ENCODE results near the gene TXNRD3.

Gene TXNRD3

DNA sequence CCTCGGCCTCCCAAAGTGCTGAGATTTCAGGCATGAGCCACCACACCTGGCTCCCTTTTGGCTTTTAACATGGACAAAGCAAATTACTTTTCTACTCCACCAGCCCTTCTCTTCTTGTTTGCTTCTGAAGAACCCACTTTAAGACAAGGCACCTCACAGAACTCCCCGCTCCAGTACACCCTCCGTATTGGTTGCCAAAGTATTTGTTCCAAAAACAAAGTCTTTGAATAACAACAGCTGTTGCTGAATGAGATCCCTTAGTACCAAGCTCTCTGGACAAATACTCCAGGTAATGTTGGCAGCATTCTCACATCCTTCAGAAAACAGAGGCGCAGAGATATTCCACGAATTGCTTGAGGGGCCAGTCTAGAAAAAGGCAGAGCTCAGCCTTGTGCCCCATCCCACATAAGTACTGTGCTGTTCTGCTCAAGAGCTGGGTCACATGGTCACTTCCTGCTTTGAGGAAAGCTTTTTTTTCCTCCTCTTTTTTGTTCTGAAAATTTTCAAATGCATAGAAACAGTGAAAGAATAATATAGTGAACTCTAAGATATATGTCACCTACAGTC lies 41.9 kb upstream of the TXNRD3 start:
- Histone ChIP-seq H3K4me1 (ENCODE audit: low read length) (no peaks in the 10 kb centered on the region), H3F3A (ENCODE audit: insufficient read depth, low read length) (no peaks in the 10 kb centered on the region), H3K27ac (ENCODE audit: low read length) (no peak overlapping the region), H4K20me1 (ENCODE audit: insufficient read depth, low read length) (no peaks in the 10 kb centered on the region), H3K4me2 (ENCODE audit: low read depth, low read length) (no peak overlapping the region), H3K9me2 (replicated peaks; ENCODE audit: insufficient read depth, low read length) (no peaks in the 10 kb centered on the region), H3K4me3 (ENCODE audit: low read length) (no peak overlapping the region), H2AFZ (ENCODE audit: low read length) (no peak overlapping the region), H3K9me3 (replicated peaks; ENCODE audit: insufficient read depth, low read length) (no peaks in the 10 kb centered on the region), H3K36me3 (replicated peaks; ENCODE audit: insufficient read depth, low read length) (no peaks in the 10 kb centered on the region), H3K9ac (ENCODE audit: low read length) (no peak overlapping the region), H3K27me3 (replicated peaks; ENCODE audit: insufficient read depth, low read length) (no peaks in the 10 kb centered on the region), H3K79me2 (ENCODE audit: low read length) (no peaks in the 10 kb centered on the region)
- TF ChIP-seq EZH2phosphoT487 (IDR thresholded peaks at IDR 0.05; ENCODE audit: low read length), result no peak
- TF ChIP-seq EZH2 (optimal IDR thresholded peaks at IDR 0.05; ENCODE audit: low read depth, low read length), result no peak
- TF ChIP-seq, protein P1, sequence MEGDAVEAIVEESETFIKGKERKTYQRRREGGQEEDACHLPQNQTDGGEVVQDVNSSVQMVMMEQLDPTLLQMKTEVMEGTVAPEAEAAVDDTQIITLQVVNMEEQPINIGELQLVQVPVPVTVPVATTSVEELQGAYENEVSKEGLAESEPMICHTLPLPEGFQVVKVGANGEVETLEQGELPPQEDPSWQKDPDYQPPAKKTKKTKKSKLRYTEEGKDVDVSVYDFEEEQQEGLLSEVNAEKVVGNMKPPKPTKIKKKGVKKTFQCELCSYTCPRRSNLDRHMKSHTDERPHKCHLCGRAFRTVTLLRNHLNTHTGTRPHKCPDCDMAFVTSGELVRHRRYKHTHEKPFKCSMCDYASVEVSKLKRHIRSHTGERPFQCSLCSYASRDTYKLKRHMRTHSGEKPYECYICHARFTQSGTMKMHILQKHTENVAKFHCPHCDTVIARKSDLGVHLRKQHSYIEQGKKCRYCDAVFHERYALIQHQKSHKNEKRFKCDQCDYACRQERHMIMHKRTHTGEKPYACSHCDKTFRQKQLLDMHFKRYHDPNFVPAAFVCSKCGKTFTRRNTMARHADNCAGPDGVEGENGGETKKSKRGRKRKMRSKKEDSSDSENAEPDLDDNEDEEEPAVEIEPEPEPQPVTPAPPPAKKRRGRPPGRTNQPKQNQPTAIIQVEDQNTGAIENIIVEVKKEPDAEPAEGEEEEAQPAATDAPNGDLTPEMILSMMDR (IDR thresholded peaks at IDR 0.05; ENCODE audit: low read length), result no peak
- no peak for DNase-seq

DNA sequence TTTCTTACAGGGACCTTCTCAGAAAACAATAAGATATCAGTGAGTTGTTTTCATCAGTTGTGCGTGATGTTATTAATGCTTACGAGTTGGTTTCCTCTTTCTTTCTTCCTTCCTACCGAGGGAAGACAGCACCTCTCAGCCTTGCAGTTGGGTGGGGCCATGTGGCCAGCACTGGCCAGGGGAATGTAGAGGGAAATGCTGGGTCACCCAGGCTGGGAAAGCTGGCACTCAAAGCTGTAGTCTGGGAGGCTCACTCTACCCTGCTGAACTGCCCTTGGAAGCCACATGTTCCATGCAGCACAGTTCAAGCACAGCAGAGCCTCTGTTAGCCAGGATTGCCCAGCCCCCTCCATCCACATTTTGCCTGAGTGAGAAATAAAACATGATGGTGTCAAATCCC lies 39.0 kb upstream of the TXNRD3 start:
- Histone ChIP-seq H3K9ac (ENCODE audit: low read length) (no peak overlapping the region), H4K20me1 (ENCODE audit: insufficient read depth, low read length) (no peaks in the 10 kb centered on the region), H3K4me1 (ENCODE audit: low read length) (no peaks in the 10 kb centered on the region), H3K79me2 (ENCODE audit: low read length) (no peaks in the 10 kb centered on the region), H3F3A (ENCODE audit: insufficient read depth, low read length) (no peaks in the 10 kb centered on the region), H3K9me2 (replicated peaks; ENCODE audit: insufficient read depth, low read length) (no peaks in the 10 kb centered on the region), H3K4me2 (ENCODE audit: low read depth, low read length) (no peak overlapping the region), H3K27ac (ENCODE audit: low read length) (no peak overlapping the region), H3K9me3 (replicated peaks; ENCODE audit: insufficient read depth, low read length) (no peaks in the 10 kb centered on the region), H2AFZ (ENCODE audit: low read length) (no peak overlapping the region), H3K27me3 (replicated peaks; ENCODE audit: insufficient read depth, low read length) (no peaks in the 10 kb centered on the region), H3K4me3 (ENCODE audit: low read length) (no peak overlapping the region), H3K36me3 (replicated peaks; ENCODE audit: insufficient read depth, low read length) (no peaks in the 10 kb centered on the region)
- no peak for DNase-seq
- TF ChIP-seq EZH2phosphoT487 (IDR thresholded peaks at IDR 0.05; ENCODE audit: low read length), result no peak
- TF ChIP-seq, protein P1 (IDR thresholded peaks at IDR 0.05; ENCODE audit: low read length), result no peak
- TF ChIP-seq EZH2 (optimal IDR thresholded peaks at IDR 0.05; ENCODE audit: low read depth, low read length), result no peak

DNA sequence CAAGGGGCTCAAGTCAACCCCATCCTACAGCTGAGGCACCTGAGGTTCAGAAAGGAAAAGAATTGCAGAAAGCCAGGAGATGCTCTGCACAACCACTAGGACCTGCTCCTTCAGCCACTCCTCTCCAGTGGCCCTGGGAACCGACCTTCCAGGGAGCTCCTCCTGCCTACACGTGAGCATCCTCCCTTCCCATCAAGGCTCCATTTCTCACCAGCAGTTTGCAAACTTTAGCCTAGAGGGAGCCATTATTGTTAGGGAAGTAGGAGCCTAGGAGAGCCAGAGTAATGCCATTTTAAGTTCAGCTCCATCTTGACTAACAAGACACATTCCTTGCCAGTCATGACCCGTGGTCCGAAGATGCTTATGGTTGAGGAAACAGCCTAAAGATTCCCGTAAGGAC lies 37.9 kb upstream of the TXNRD3 start:
- Histone ChIP-seq H3K4me1 (ENCODE audit: low read length) (no peaks in the 10 kb centered on the region), H3K27ac (ENCODE audit: low read length) (no peak overlapping the region), H3K4me3 (ENCODE audit: low read length) (no peak overlapping the region), H3K9me2 (replicated peaks; ENCODE audit: insufficient read depth, low read length) (no peaks in the 10 kb centered on the region), H3K79me2 (ENCODE audit: low read length) (no peaks in the 10 kb centered on the region), H3K36me3 (replicated peaks; ENCODE audit: insufficient read depth, low read length) (no peaks in the 10 kb centered on the region), H3K27me3 (replicated peaks; ENCODE audit: insufficient read depth, low read length) (no peaks in the 10 kb centered on the region), H3K9me3 (replicated peaks; ENCODE audit: insufficient read depth, low read length) (no peaks in the 10 kb centered on the region), H3F3A (ENCODE audit: insufficient read depth, low read length) (no peaks in the 10 kb centered on the region), H3K9ac (ENCODE audit: low read length) (no peak overlapping the region), H2AFZ (ENCODE audit: low read length) (no peak overlapping the region), H3K4me2 (ENCODE audit: low read depth, low read length) (no peak overlapping the region), H4K20me1 (ENCODE audit: insufficient read depth, low read length) (no peaks in the 10 kb centered on the region)
- no peak for DNase-seq
- TF ChIP-seq EZH2 (optimal IDR thresholded peaks at IDR 0.05; ENCODE audit: low read depth, low read length) (no peak), EZH2phosphoT487 (IDR thresholded peaks at IDR 0.05; ENCODE audit: low read length) (no peak)
- TF ChIP-seq, protein P1 (IDR thresholded peaks at IDR 0.05; ENCODE audit: low read length), result no peak
